Measurements from ENCODE around the gene DCAF6.

DNA sequence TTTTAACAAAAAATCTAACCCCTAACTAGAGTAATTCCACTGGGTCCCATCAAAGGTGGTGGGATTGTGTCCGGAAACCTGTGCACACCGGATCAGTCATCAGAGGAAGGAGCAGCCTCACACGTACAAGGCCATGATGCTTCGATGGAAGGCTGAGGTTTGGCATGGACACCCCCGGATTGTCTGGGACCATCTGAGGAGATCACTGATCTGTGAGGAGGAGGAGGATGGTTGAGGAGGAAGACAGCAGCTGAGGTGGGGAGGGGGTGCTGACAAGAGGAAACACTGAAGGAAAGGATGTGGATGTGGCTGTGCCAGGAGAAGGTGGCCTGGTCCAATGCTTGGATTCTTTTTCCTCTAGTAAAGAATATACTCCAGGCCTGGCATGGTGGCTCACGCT is 159.0 kb downstream of the DCAF6 start:
- TF ChIP-seq, protein P1, sequence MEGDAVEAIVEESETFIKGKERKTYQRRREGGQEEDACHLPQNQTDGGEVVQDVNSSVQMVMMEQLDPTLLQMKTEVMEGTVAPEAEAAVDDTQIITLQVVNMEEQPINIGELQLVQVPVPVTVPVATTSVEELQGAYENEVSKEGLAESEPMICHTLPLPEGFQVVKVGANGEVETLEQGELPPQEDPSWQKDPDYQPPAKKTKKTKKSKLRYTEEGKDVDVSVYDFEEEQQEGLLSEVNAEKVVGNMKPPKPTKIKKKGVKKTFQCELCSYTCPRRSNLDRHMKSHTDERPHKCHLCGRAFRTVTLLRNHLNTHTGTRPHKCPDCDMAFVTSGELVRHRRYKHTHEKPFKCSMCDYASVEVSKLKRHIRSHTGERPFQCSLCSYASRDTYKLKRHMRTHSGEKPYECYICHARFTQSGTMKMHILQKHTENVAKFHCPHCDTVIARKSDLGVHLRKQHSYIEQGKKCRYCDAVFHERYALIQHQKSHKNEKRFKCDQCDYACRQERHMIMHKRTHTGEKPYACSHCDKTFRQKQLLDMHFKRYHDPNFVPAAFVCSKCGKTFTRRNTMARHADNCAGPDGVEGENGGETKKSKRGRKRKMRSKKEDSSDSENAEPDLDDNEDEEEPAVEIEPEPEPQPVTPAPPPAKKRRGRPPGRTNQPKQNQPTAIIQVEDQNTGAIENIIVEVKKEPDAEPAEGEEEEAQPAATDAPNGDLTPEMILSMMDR (IDR thresholded peaks at IDR 0.05) = no peak
- TF ChIP-seq POLR2A (IDR thresholded peaks at IDR 0.05) (no peak), POLR2AphosphoS5 (IDR thresholded peaks at IDR 0.05) (no peak)
